Mesothelial cell of epicardium (in vitro differentiated cells): ENCODE results near the gene ASIC4. TPM values are rescaled to one million over a fixed set of nuclear protein-coding genes. Genes with fewer than 3 reads are reported as not detected.

Experiments
- DNase-seq, 2 experiments: peaks; one replicate each; pipeline ENCODE4 v3.0.0; 2021; ENCODE audit warnings: low spot score in 2 of 2; ENCODE audit not compliant: unreplicated experiment in 2 of 2
- H3K27ac Mint-ChIP-seq: 2 replicates; pipeline ENCODE4 v1.8.0; 2021; ENCODE audit warnings: mixed read lengths
- H3K27me3 Mint-ChIP-seq: 2 replicates; pipeline ENCODE4 v1.8.0; 2021; ENCODE audit warnings: low read depth, mixed read lengths
- H3K36me3 Mint-ChIP-seq: 2 replicates; pipeline ENCODE4 v1.8.0; 2021; ENCODE audit warnings: mixed read lengths
- H3K4me1 Mint-ChIP-seq: 2 replicates; pipeline ENCODE4 v1.8.0; 2021; ENCODE audit warnings: mixed read lengths
- H3K4me3 Mint-ChIP-seq: 2 replicates; pipeline ENCODE4 v1.8.0; 2021; ENCODE audit warnings: mild to moderate bottlenecking, moderate library complexity, mixed read lengths
- H3K9me3 Mint-ChIP-seq: 2 replicates; pipeline ENCODE4 v1.8.0; 2021; ENCODE audit warnings: mixed read lengths
- total RNA-seq: library from RNA; stranded (reverse); gene quantifications from 3 replicates; pipeline ENCODE4 v1.2.1, GENCODE V29; 2021
- TF ChIP-seq, protein P1 (sequence below): fragments of 200-600 bp; sonication (generic); IDR thresholded peaks from one replicate; pipeline ENCODE4 v1.5.0; 2021; ENCODE audit warnings: antibody characterized with exemption; ENCODE audit not compliant: unreplicated experiment

Gene ASIC4
- total RNA-seq, 1 donor from 2014 or later = 0.98 TPM

DNA sequence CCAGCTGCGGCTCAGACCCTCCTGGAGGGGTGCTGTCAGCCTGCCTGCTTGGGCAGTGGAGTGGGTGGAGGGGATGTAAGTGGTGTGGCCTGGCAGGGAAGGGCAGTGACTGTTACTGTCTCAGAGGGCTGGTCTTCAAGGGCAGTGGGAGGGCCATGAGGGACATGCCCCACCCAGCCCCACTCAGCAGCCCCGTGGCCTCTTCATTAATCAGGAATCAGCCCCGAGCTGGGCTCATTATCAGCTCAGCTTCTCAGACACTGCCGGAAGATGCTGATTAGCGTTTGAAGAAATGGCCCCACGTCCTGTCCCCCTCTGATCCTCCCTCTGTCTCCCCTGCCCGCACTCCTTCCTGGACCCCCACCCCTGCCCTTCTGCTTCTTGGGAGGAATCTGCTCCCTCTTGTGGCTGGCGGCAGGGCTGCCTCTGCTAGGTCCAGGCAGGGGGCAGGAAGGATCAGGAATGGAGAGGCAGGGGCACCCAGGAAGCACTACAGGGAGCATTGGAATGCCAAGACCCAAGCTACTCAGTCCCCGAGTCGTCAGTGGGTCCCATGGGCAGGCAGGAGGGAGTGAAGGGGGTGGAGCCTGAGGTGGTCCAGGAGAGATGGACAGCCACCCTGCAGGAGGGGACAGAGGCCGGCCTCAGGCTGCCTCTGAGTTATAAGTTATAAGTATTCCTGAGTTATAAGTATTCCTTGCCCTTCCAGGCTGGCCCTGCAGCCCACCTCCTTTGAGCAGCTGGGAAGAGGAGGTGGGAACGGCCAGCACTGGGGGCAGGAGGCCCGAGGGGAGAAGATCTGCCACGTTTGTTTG lies 7.0 kb downstream of the ASIC4 start:
- DNase-seq = no peak
- Mint-ChIP-seq H3K27me3 (peaks cover 63% of the 10 kb centered on the region), H3K4me3 (peak overlapping the region; percentile 50), H3K9me3 (no peaks in the 10 kb centered on the region), H3K36me3 (no peaks in the 10 kb centered on the region), H3K4me1 (peaks cover 51% of the 10 kb centered on the region), H3K27ac (peak overlapping the region; percentile 40)
- TF ChIP-seq, protein P1, sequence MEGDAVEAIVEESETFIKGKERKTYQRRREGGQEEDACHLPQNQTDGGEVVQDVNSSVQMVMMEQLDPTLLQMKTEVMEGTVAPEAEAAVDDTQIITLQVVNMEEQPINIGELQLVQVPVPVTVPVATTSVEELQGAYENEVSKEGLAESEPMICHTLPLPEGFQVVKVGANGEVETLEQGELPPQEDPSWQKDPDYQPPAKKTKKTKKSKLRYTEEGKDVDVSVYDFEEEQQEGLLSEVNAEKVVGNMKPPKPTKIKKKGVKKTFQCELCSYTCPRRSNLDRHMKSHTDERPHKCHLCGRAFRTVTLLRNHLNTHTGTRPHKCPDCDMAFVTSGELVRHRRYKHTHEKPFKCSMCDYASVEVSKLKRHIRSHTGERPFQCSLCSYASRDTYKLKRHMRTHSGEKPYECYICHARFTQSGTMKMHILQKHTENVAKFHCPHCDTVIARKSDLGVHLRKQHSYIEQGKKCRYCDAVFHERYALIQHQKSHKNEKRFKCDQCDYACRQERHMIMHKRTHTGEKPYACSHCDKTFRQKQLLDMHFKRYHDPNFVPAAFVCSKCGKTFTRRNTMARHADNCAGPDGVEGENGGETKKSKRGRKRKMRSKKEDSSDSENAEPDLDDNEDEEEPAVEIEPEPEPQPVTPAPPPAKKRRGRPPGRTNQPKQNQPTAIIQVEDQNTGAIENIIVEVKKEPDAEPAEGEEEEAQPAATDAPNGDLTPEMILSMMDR = peak; percentile 59

DNA sequence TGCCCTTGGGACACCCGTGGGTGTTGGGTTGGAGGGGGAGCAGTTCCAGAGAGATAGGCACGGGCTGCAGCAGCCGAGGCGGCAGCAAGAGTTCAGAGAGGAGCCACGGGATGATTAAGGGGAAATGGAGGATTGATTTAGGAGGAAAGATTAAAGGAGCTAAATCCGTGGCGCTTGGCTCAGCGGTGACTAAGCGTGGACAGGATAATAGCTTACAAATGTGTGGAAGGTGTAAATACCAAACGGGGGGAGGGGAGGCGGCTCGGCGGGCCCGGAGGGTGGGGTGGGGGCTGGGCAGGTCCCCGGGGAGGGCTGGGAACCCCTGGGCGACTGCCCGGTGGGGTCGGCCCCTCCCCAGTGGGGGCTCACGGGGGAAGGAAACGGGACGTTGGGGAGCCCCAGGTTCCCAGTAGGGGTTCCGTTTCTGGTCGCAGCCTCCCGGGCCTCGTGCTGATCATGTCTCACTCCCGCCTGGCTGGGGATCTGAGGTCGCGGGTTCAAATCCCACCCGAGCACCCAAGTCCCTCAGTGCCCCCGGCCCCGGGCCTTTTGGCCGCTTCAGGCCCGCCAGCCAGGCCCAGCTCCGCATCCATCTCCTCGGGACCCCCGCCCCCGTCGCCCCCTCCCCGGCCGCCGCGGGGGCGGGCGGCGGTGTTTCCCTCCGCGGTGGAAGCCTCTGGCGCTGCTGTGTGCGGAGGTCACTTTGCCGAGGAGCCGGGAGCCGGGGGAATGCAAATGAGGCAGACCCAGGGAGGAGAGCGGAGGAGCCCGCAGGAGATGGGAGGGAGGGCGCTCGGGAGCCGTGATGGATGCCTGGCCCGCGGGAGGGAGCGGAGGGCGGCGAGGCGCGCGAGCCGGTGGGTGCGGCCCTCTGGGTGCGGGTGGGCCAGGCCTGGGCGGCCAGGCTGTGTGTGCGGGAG lies 8.1 kb downstream of the ASIC4 start:
- Mint-ChIP-seq H3K27me3 (peaks cover 63% of the 10 kb centered on the region), H3K27ac (peak overlapping the region; percentile 28), H3K4me3 (peak overlapping the region; percentile 50), H3K36me3 (no peaks in the 10 kb centered on the region), H3K4me1 (peaks cover 58% of the 10 kb centered on the region), H3K9me3 (no peaks in the 10 kb centered on the region)
- peak in 1 of 2 experiments; percentile 78 for DNase-seq
- TF ChIP-seq, protein P1 = no peak

DNA sequence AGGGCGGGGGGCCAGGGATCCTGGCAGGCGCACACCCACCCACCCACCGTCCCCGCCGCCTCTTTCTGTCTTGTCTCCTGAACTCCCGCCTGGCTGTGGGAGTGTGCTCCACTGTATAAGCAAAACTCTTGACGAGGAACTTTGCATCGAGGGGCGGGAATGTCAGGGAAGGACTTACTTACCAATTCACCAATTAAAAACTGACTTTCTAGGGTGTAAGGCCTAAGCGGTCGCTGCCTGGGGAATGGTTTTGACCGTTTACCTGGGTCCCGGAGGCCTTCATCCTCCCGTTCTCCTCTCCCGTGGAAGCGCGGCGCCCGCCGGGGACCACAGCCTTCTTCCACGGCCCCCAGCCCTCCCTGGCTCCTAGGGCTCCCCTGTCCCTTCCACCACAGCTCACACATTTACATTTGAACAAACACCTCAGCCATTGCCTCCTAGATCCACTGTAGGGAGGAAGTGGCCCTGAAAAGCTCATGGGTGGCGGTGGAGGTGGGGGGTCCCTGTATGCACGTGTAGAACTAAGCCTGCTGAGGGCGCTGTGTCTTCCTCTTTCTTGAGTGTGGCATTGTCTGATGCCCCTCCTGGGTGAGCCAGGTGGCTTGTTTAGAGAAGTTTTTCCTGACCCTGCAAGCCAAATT lies 8.9 kb downstream of the ASIC4 start:
- Mint-ChIP-seq H3K4me3 (no peak overlapping the region), H3K4me1 (peaks cover 50% of the 10 kb centered on the region), H3K36me3 (no peaks in the 10 kb centered on the region), H3K27me3 (peaks cover 63% of the 10 kb centered on the region), H3K9me3 (no peaks in the 10 kb centered on the region), H3K27ac (no peak overlapping the region)
- no peak for DNase-seq
- TF ChIP-seq, protein P1 = no peak

DNA sequence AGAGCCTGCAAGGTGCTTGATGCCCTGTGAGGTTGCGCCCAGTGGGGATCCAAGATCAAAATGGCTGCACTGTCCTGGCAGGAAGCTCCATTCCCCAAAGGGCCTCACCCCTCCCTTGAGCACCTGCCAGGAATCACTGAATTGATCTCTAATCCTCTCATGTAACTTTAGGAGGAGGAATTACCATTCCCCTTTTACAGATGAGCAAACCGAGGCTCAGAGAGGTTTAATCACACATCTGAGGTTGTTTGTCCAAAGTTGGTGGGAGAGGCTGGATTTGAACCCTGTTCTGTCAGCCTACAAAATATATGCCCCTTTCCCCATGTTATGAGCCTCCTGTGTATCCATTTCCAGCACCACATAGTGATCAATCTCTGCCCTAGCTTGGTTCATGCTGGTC lies 10.5 kb downstream of the ASIC4 start:
- Mint-ChIP-seq H3K4me3 (no peak overlapping the region), H3K27me3 (peaks cover 68% of the 10 kb centered on the region), H3K9me3 (no peaks in the 10 kb centered on the region), H3K36me3 (no peaks in the 10 kb centered on the region), H3K4me1 (peaks cover 45% of the 10 kb centered on the region), H3K27ac (no peak overlapping the region)
- TF ChIP-seq, protein P1 = no peak
- no peak for DNase-seq

DNA sequence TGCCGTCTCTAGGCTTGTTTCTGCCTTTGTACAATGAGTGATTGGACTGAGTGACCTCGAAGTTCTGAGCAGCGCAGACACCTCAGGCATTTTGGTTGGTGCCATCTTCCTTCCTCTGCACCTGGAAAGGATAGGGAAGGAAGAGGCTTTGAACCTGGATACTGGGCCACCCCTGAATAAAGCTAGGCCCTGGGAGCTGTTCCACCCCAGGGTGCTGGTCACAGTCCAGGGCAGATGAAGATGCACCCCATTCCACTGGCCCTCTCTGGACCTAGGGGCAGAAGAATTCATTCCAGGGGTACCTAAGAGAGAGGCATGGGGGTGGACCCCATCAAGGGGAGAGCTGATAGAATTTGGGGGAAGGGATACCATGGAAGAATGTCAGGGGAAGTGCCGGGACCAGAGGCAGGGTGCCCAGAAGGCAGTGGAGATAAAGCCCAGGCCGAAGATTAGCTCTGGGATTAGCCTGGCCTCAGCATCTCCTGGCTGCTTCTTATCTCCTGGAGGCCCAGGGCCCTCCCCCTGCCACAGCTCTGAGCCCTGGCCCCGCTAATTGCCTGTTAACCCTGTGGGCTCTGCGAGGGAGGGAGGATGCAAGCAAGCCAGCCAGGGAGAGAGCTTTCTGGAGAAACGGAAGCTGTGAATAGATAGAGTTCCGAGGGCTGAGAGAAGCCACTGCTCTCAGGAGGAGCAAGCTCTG lies 11.4 kb downstream of the ASIC4 start:
- Mint-ChIP-seq H3K27ac (no peak overlapping the region), H3K9me3 (no peaks in the 10 kb centered on the region), H3K4me3 (no peak overlapping the region), H3K27me3 (peaks cover 70% of the 10 kb centered on the region), H3K4me1 (peaks cover 38% of the 10 kb centered on the region), H3K36me3 (no peaks in the 10 kb centered on the region)
- no peak for DNase-seq
- TF ChIP-seq, protein P1 = no peak
